GM19463 (cell line): ENCODE measurements around the gene NFIX.

ENCODE experiments used
- ATAC-seq: cut with Tn5 transposase; IDR thresholded peaks from one replicate; pipeline ENCODE4 v1.9.1; 2021; ENCODE audit warnings: mild to moderate bottlenecking, moderate library complexity; ENCODE audit not compliant: unreplicated experiment

NFIX gene

DNA sequence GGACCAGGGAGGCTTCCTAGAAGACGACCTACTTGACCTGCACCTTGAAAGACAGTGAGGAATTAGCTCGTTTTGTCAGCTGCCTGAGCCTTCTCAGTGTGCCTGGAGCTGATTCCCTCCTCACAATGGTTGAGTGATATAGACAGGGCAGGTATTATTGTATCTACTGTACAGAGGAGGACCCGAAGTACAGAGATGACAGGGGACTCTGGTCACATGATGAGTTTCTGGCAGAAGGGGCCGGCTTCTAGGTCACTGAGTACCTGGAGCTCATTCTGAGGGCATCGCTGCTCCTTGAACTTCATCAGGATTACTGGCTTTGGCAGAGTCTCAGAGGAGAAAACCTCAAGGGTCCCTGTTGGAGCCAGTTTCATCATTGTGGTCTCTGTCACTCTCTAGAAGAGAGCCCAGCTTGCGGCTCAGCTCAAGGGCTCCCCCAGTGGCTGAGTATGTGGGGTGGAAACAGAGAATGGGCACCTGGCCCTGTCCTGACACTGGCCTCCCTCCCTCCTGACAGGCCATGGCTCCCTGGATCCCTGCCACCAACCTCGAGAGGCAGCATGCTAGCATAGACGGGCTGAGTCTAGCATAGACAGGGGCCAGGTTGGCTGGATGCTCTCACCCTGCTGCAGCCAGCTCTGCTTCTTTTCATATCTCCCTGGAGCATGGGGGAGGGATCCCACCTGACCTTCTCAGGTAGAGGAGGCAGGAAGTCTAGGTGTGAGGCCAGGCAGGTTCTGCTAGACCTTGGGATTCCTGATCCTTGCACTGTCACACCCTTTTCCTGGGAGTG lies 38.7 kb downstream of the NFIX start:
- ATAC-seq, result no peak

GRCh38 chr19:13034636-13035035 lies 39.4 kb downstream of the NFIX start:
- no peak for ATAC-seq

GRCh38 chr19:13035820-13036365 lies 40.6 kb downstream of the NFIX start:
- ATAC-seq, result no peak

DNA sequence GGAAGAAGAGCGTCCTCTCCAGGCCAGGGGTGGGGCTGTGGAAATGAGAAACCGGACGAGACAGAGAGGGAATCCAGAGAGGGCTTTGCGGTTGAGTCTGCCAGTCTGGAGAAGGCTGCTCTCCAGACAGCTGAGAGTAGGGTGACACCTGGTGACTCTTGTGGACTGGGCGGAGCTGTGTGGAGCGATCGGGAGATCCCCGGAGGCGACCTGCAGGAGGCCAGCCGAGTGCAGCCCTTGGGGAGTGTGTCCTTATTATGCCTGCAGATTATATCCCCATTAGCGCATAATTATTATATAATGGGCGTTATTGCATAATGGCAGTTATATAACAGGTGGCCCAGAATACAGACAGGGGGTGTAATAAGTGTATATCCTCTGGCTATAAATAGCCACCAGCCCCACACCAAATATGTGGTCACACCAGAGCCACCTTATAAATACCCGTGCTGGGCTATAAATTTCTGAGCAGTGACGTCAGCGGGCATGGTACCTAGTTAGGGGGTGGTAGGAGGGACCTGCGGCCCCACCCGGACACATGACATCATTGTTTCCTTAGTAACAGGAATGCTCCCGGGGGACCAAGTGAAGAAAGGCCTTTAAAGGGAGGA lies 41.2 kb downstream of the NFIX start:
- ATAC-seq, result no peak

DNA sequence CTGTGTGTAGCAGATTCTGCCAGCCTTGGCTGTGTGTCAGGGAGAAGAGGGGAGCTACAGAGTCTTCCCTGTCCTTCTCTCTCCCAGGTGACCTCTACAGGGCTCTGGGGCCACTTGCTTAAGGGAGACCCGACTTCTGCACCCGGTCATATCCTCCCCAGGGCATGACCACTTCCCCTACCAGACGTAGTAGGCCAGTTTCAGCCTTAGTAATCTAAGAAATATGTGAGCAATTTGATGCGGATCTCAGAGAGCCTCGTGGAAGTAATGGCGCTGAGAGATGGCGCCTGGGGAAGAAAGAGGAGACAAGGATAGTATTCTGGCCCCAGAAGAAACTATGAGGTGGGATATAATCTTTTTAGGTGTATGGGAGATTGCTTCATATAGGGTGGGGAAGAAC lies 41.9 kb downstream of the NFIX start:
- no peak for ATAC-seq

- no peak for ATAC-seq
These were observed 42.5 kb downstream of the NFIX start for GRCh38 chr19:13037731-13038130.

DNA sequence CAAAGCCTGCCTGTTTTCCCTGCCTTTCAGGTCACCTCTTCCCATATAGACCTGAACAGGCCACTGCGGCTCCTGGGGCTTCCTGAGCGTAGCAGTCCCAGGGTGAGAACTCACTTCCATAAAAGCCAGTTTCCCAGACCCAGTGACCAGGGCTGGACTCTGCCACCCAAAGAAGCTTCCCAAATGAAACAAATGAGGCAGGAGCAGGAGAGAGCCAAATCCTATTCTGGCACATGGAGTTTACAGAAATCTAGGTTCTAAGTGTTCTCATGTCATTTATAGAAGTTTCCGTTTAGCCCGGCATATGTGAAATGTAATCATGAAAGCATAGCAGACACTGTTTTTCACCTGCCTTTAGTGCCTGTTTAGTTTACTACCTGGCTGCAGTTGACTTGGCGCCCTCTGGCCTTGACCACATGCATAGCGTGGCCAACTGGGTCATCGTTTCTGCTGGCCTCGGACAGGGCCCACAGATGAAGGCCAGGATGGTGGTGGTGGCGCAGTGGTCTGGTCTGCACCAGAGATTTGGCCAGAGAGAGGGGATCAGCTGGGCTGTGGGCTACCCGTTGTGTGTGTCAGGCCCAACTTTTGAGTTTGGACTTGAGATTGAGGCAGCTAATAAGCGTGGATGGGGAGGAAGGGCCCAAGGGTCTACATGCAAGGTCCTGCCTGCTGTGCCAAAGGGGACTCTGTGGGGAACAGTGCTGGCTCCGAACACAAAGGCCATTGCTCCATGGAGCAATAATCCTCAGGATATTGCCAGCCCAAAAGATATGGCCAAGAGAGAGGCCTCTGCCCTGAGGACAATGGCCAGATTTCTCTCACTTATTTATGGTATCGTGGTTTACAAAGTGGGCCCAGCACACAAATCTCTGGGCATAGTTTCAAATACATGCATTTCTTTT lies 43.3 kb downstream of the NFIX start:
- ATAC-seq, result no peak

GRCh38 chr19:13039211-13039789 lies 44.0 kb downstream of the NFIX start:
- no peak for ATAC-seq

DNA sequence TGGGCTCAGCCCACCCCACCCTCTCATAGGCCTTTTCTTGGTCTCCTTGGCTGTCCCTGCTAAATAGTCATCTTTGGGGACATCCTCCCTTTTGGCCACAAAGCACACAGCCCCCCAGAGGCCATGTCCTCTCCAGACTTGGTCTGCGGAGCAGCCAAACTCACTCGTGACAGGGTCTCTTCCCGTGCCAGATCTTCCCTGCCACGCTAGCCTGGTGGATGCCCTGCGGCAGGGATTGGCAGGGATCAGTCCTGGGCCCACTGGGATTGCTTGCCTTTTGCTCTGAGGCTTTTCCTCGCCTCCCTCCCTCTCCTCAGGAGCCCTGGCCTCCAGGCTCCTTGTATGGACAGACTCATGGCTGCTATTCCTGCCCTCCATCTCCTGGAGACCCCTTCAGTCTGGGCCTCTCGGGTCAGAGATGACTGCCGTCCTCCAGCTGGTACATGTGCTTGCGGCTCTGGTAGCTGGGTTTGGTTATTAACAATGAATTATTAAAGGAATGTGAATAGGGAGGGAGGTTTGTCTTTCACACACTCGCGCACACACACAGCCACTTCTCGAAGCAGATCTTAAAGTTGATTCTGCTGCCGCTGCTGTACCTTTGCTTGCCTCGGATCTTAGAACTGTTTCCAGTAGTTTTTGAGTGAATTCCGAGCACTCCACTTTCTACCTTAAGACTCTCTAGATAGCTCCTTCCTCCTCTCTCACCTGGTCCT lies 45.1 kb downstream of the NFIX start:
- no peak for ATAC-seq

DNA sequence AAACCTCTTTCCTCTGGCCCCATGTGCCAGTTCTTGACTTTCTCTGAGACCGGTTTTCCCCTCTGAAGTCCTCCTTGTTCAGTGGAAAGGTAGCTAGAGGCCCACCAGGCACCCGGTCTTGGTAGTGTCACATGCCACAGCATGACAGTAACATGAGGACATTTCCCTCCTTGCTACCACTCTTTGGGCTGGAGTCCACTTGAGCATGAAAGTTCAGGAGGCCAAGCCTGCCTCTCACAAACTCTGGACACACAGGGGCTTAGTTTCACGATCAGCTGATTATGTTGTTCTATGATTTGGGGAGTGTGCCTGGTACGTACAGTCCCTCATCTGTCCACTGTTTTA lies 45.6 kb downstream of the NFIX start:
- no peak for ATAC-seq

DNA sequence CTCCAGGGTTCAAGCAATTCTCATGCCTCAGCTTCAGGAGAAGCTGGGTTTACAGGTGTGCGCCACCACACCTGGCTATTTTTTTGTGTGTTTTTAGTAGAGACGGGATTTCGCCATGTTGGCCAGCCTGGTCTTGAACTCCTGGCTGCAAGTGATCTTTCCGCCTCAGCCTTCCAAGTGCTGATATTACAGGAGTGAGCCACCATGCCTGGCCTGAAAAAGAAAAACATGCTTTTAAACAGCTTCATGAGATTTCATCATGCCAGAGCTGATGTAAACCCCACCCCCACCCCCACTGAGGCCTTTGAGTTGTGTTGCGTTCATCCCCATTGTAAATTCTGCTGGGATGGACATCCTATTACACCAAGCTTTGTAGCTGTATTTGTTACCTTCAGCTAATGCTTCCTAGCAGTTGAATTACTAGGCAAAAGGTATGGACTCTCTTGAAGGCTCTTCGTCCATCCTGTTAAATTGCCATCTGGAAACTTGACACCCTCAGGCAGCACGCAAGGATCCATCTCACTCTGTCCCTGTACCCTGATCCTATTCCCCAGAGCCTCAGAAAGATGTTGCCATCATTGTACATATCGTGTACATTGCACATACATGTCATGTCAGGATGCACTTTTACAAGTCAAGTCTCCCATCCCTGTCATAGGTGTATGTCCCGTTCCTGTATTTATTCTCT lies 47.3 kb downstream of the NFIX start:
- ATAC-seq, result no peak

GRCh38 chr19:13043285-13043684 lies 48.0 kb downstream of the NFIX start:
- ATAC-seq, result no peak

GRCh38 chr19:13044231-13044836 lies 49.1 kb downstream of the NFIX start:
- no peak for ATAC-seq

GRCh38 chr19:13045812-13046211 lies 50.5 kb downstream of the NFIX start:
- ATAC-seq, result no peak

- ATAC-seq, result no peak
These were observed 52.1 kb downstream of the NFIX start for GRCh38 chr19:13047374-13047773.

DNA sequence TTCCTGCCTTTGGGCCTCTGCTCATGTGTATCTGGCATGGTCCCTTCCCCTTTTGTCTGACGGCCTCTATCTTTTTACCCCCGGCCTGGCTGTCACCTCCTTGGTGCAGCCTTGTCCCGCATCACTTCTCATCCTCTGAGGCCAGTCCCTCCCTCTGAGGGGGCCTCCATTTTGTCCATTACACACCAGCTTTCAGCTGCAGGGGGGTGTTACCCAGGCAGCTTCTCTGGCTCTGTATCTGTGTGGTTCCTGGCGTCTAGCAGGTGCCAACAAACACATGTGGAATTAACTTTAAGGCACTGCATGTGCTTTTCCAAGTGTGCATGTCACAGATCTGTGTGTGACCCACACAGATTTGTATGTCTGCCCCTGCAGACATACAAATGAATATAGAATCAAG lies 55.0 kb downstream of the NFIX start:
- no peak for ATAC-seq

DNA sequence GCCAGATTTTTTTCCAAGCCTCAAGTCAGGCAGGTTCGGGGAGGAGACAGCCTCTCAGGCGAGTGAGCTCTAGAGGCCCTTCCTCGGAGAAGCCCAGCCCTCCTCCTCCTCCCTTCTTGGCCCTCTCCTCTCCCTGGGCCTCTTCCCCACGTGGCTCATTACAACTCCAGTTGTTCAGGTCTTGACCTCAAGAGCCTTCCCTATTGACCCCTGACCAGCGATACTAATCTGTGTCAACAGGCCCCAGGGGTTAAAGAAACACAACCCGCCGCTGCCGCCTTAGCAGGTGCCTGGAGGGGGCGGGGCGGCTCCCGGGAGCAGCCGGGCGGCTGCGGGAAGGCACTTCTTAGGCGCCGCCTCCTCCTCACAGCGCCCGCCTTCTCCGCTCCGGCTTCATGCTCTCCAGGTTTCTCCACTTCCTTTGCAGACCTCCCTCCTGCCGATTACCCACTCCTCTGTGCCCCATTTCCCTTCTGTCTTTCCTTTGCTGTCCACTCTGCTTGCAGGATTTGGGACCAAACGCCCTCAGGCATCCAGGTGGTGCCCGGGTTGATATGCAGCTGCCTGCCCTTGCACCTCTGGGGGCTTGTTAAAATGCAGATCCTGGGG lies 56.4 kb downstream of the NFIX start:
- ATAC-seq, result no peak

DNA sequence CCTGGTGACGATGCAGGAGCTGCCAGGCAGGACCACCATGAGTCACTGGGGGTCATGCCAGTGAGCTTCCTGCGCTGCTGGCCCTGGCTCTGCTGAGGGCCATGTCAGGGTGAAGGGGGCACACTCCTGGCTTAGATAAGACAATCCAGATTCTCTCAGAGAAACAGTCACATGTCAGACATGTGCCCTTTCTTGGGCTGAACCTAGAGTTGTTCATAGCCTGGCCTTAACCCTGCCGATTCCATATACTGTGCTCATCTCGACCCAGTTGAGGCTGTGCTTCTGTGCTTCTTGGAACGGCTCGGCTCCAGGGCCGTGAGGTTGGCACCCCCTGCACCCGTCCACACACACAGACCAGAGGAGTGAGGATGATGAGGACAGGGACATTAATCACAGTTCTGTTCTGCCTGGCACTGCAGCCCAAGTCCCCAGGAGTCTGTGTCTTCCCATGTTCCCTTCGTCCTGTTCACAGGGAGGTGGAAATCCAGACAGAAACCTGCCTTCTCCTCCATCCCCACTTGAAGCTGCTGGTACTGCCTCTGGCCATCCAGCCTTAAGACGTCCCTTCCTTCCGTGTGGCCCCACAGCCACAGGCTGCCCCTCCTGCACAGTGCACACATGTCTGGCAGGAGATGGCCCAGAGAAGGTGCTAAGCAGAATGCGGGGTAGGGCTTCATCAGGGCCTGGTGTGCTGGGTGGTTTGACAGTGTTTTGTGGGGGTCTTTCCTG lies 57.3 kb downstream of the NFIX start:
- no peak for ATAC-seq
